GDM1 (cell line): Measurements from ENCODE around the gene DMAC2L.

ENCODE experiments used
- DNase-seq: peaks from one replicate; lab custom pipeline; 2025; lab: John Stamatoyannopoulos, UW

DMAC2L gene

DNA sequence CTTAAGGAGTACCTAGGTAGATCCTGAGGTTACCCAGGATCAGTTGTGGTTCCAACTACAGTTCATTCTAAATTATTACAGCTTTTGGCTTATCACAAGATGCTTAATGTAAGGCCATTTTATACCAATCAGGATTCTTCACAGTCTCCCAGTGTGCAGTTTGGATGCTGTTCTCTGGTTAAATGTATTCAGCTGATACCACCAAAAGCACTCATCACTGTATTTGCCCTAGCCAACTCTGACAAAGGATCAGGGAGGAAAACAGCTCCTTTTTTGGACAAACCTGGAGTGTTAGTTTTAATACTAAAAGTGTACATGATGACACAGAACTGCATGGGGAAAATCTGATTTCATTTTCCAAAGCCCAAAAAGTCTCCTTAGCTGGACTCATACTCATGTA lies 19.5 kb downstream of the DMAC2L start:
- DNase-seq: no peak

GRCh38 chr14:50333014-50333509 lies 20.9 kb downstream of the DMAC2L start:
- no peak for DNase-seq

- DNase-seq: no peak
Observed at GRCh38 chr14:50334211-50334610, 22.1 kb downstream of the DMAC2L start.

DNA sequence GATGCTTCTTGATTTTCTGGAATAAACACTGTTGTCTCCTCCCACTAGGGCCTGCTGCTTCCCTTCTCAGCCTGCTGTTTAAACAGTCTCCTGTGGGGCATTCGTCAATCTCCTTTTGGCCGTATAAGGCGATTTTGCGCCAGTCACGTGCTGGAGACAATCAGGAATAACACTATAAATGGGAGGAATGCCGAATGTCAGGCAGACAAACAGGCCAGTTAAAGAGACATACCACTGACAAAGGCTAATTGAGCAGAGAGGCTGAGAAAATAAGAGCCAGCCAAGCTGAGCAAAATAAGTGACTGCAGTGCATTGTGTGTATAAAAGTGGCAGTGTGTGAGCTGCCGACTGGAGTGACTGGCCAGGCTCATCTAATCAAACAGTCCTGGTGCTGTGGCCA lies 23.3 kb downstream of the DMAC2L start:
- no peak for DNase-seq

GRCh38 chr14:50335989-50336824 lies 24.1 kb downstream of the DMAC2L start:
- peak; percentile 41 for DNase-seq

- no peak for DNase-seq
Observed at GRCh38 chr14:50338587-50338986, 26.5 kb downstream of the DMAC2L start.

GRCh38 chr14:50339178-50339804 lies 27.2 kb downstream of the DMAC2L start:
- no peak for DNase-seq

- no peak for DNase-seq
Observed at GRCh38 chr14:50340045-50340444, 27.9 kb downstream of the DMAC2L start.

GRCh38 chr14:50340963-50341362 lies 28.8 kb downstream of the DMAC2L start:
- DNase-seq: no peak

GRCh38 chr14:50342221-50343078 lies 30.3 kb downstream of the DMAC2L start:
- DNase-seq: peak; percentile 66

- no peak for DNase-seq
Observed at GRCh38 chr14:50343434-50343833, 31.3 kb downstream of the DMAC2L start.

DNA sequence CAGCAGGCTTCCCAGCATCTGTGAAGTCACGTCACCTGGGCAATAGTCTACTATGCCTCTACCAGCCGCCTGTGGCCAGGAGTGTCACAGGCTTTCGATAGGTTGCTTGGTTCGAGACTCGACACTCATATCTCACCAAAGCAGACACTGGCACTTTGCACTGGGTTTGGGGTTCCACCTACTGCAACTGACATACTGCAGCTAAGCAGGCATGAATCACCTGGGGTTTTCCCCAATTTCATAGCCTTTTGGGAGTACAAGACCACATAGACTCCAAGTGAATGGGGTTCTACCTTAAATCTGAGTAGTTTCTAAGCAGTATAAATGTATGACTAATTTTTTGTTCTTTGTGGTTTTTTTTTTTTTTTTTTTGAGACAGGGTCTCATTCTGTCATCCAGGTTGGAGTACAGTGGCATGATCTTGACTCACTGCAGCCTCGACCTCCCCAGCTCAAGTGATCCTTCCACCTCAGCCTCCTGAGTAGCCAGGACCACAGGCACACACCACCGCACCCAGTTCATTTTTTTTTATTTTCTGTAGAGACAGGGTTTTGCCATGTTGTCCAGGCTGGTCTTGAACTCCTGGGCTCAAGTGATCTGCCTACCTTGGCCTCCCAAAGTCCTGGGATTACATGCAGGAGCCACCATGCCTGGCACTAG lies 32.1 kb downstream of the DMAC2L start:
- no peak for DNase-seq

GRCh38 chr14:50344876-50345563 lies 32.9 kb downstream of the DMAC2L start:
- no peak for DNase-seq

DNA sequence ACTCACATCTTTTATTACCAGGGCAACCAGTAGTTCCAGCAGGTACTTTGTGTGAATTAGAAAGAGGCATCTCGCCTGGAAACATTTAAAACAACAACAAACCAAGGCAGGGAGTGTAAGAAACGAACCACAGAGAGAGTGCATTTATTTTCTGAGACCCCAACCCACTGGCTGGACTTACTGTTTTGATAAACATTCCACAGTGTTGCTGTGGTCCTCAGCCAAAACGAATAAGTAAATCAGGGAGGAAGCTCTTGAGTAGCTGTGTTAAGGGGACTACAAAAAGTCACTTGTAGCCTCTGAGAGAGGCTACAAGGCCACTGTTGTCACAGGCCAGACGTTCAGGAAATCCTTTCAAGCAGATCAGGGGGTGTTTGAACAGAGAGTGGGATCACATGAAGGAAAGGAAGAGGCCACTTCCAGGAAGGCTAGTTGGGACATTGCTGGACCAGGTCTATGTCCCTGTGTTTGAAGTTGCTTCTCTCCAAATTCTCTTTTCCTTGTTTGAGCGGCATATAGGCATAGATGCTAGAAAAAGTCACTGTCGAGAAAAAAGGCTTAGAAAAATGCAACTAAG lies 33.8 kb downstream of the DMAC2L start:
- DNase-seq: no peak

GRCh38 chr14:50347521-50347920 lies 35.4 kb downstream of the DMAC2L start:
- no peak for DNase-seq

GRCh38 chr14:50348933-50349332 lies 36.8 kb downstream of the DMAC2L start:
- no peak for DNase-seq

- DNase-seq: no peak
Observed at GRCh38 chr14:50350975-50351374, 38.9 kb downstream of the DMAC2L start.

DNA sequence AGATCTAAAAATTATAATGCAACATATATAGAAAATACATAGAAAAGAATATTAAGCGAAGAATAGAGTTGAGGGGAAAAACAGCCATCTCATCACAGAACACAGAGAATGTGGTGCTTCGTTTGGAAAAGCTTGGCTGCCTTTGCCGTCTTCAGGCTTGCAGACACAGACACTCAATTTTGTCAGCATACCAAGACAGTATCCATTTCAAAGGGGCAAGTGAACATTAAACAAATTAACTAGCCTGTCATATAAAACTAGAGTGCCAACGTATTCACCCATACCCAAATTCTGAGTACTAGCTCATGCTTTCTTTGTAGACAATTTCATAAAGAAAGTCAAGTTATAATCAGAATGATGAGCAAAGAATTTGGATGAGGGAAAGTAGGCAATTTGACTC lies 40.5 kb downstream of the DMAC2L start:
- no peak for DNase-seq

GRCh38 chr14:50353126-50353525 lies 41.0 kb downstream of the DMAC2L start:
- no peak for DNase-seq

- no peak for DNase-seq
Observed at GRCh38 chr14:50354527-50354926, 42.4 kb downstream of the DMAC2L start.

DNA sequence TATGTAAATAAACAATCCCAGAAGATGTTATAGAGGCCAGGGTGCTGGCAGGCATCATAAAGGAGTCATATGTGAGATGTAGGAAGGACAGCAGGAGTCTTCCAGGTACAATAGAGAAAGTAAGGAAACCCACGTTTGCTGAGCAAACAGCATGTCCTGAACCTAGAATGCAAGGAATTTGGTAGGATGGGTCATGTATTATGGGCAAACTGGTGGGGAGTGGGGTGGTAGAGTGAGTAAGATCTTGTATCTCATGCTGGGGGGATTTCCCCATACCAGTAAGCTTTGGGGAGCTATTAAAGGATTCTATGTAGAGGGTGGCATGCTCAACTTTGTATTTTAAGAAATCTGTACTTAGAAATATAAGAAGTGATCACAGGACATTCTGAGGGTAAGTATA lies 43.6 kb downstream of the DMAC2L start:
- no peak for DNase-seq
